ENCODE data around the gene ANO7.

Gene ANO7

DNA sequence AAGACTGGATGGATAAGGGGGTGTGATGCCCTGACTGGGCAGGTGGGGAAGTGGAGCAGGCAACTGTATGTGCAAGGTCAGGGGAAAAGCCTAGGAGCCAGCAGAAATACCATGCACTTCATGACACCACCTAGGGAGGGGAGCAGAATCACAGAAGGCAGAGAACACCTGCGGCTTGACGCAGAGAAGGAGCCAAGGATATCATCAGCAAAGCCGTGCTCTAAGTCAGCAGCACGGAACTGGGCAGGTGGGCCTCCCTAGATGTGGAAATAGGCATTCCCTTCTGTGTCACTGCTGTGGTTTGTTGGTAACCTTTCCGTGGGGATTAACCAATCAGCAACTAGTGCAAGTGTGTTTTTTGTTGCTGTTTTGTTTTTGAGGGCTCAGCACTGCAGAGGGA lies 85.7 kb downstream of the ANO7 start:
- DNase-seq, result no peak

All from fibroblast of skin of abdomen (primary cell).